Neural progenitor cell (in vitro differentiated cells): ENCODE data around the gene SMARCAL1. TPM values are rescaled to one million over a fixed set of nuclear protein-coding genes. Genes with fewer than 3 reads are reported as not detected.

ENCODE experiments used
- DNase-seq: peaks from one replicate; pipeline ENCODE4 v3.0.0-alpha.2; 2016; ENCODE audit warnings: low spot score
- H2AFZ ChIP-seq: fragments of 200-600 bp; sonication (generic); replicated peaks from 2 replicates; pipeline ENCODE4 v1.6.1; 2016; ENCODE audit warnings: antibody characterized with exemption
- H3F3A ChIP-seq: fragments of 200-600 bp; sonication (generic); 2 replicates; pipeline ENCODE4 v1.6.1; 2016; ENCODE audit warnings: antibody characterized with exemption, low read depth
- H3K27ac ChIP-seq: fragments of 200-600 bp; sonication (generic); 2 replicates; pipeline ENCODE4 v1.5.1; 2016; ENCODE audit warnings: mild to moderate bottlenecking
- H3K27me3 ChIP-seq: fragments of 200-600 bp; sonication (generic); 2 replicates; pipeline ENCODE4 v1.6.1; 2016; ENCODE audit warnings: mild to moderate bottlenecking, moderate library complexity
- H3K36me3 ChIP-seq: fragments of 200-600 bp; sonication (generic); 2 replicates; pipeline ENCODE4 v1.5.1; 2016
- H3K4me1 ChIP-seq: fragments of 200-600 bp; sonication (generic); 2 replicates; pipeline ENCODE4 v1.6.1; 2016; ENCODE audit warnings: mixed run types
- H3K4me2 ChIP-seq: fragments of 200-600 bp; sonication (generic); 2 replicates; pipeline ENCODE4 v1.6.1; 2016
- H3K4me3 ChIP-seq: fragments of 200-600 bp; sonication (generic); 2 replicates; pipeline ENCODE4 v1.5.1; 2016
- H3K79me2 ChIP-seq: fragments of 200-600 bp; sonication (generic); 2 replicates; pipeline ENCODE4 v1.6.1; 2016; ENCODE audit warnings: low read depth
- H3K9ac ChIP-seq: fragments of 200-600 bp; sonication (generic); 2 replicates; pipeline ENCODE4 v1.6.1; 2016
- H3K9me3 ChIP-seq: fragments of 200-600 bp; sonication (generic); 2 replicates; pipeline ENCODE4 v1.5.1; 2016; ENCODE audit warnings: low read depth
- H4K20me1 ChIP-seq: fragments of 200-600 bp; sonication (generic); 2 replicates; pipeline ENCODE4 v1.6.1; 2016; ENCODE audit warnings: low read depth
- H3K27ac Mint-ChIP-seq: 3 replicates; pipeline ENCODE4 v1.8.0; 2021; ENCODE audit warnings: mixed read lengths
- H3K27me3 Mint-ChIP-seq: 2 replicates; pipeline ENCODE4 v1.8.0; 2022; ENCODE audit warnings: low read depth, mild to moderate bottlenecking, inconsistent platforms, moderate library complexity, mixed read lengths; ENCODE audit not compliant: insufficient read depth
- H3K36me3 Mint-ChIP-seq: 3 replicates; pipeline ENCODE4 v1.8.0; 2021; ENCODE audit warnings: mixed read lengths
- H3K4me1 Mint-ChIP-seq: 3 replicates; pipeline ENCODE4 v1.8.0; 2021; ENCODE audit warnings: mixed read lengths
- H3K4me3 Mint-ChIP-seq: 3 replicates; pipeline ENCODE4 v1.8.0; 2021; ENCODE audit warnings: mild to moderate bottlenecking, moderate library complexity, mixed read lengths
- H3K9me3 Mint-ChIP-seq: 3 replicates; pipeline ENCODE4 v1.8.0; 2020; ENCODE audit warnings: mixed read lengths
- EZH2 ChIP-seq: fragments of 200-600 bp; sonication (generic); IDR thresholded peaks from 2 replicates; pipeline ENCODE4 v1.6.1; 2017; ENCODE audit warnings: antibody characterized with exemption, mild to moderate bottlenecking, moderate library complexity
- EZH2phosphoT487 ChIP-seq: fragments of 200-600 bp; sonication (generic); IDR thresholded peaks from 2 replicates; pipeline ENCODE4 v1.6.1; 2017; ENCODE audit warnings: antibody characterized with exemption
- total RNA-seq: library from RNA; depleted of rRNA; stranded (reverse); fragments of >200 nt; gene quantifications from 2 replicates; pipeline ENCODE4 v1.2.3, GENCODE V29; 2015; ENCODE audit warnings: low replicate concordance
- TF ChIP-seq, protein P1 (sequence below): fragments of 200-600 bp; sonication (generic); IDR thresholded peaks from 2 replicates; pipeline ENCODE4 v1.5.1; 2017; ENCODE audit warnings: antibody characterized with exemption, mild to moderate bottlenecking

Gene SMARCAL1
- total RNA-seq, 1 donor from 2014 or later = 21.9 TPM

DNA sequence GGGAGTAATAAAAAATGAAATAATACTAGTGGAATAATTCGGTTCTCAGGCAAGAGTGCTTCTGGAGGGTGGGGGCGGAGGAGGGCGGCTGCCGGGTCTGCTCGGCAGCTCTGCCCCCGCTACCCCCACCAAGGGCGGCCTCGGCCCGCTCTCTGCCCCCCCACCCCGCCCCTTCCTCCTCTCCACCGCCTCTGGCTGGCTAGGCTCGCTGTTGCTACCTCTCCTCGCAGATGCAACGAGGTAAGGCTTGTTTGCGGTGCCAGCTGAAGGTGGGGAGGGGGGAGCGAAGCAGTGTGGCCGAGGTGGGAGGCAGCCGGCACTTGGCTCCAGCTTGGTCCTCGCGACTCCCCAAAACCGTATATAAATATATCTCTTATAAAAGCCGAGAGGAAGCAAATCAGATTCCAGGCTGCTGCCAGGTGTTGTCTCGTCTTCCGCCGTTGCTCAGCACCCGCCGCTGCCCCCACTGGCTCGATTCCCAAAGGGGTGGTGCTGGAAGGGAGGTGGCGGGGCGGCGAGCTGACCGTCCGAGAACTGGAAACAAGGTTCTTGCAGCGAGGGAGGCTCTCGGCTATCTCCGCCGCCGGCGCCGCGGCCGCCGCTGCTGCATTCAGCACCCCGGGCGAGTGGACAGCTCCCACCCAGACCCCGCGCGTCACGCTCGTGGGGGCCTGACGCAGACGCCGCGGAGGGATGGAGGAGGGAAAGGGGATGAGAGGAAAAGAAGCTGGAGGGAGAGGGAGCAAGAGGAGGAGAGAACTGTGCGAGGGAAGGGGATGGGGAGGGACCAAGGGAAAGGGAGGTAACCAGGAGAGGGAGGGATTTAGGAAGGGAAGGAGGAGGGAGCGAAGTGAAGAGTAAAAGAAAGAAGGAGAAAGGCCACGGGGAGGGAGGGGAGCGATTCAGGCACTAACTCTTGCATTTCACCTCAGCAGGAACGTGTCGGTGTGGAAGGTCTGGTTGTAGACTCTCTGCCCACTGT, 40.3 kb upstream of the SMARCAL1 start, which contains the start of gene MARCHF4:
Gene MARCHF4, minus strand, starts transcription at position 763 of the 982 bp plus-strand sequence. CDS start 2,223 bp downstream, outside the sequence.
- Histone ChIP-seq H3K27ac (no peak within 1 kb of the TSS), H3K4me1 (peaks cover 22% of the 10 kb centered on the region), H3K36me3 (no peaks in the 10 kb centered on the region), H3K79me2 (no peaks in the 10 kb centered on the region), H3K27me3 (peaks cover 76% of the 10 kb centered on the region), H3F3A (peaks cover 25% of the 10 kb centered on the region), H3K9me3 (no peaks in the 10 kb centered on the region), H4K20me1 (peaks cover 4% of the 10 kb centered on the region), H3K4me3 (peak within 1 kb of the TSS; percentile 65), H2AFZ (peak within 1 kb of the TSS; percentile 61), H3K9ac (no peak within 1 kb of the TSS), H3K4me2 (peak within 1 kb of the TSS; percentile 95)
- Mint-ChIP-seq H3K36me3 (no peaks in the 10 kb centered on the region), H3K9me3 (peaks cover 2% of the 10 kb centered on the region), H3K4me1 (peaks cover 21% of the 10 kb centered on the region), H3K4me3 (peak within 1 kb of the TSS; percentile 82), H3K27ac (no peak within 1 kb of the TSS), H3K27me3 (peaks cover 30% of the 10 kb centered on the region)
- TF ChIP-seq, protein P1, sequence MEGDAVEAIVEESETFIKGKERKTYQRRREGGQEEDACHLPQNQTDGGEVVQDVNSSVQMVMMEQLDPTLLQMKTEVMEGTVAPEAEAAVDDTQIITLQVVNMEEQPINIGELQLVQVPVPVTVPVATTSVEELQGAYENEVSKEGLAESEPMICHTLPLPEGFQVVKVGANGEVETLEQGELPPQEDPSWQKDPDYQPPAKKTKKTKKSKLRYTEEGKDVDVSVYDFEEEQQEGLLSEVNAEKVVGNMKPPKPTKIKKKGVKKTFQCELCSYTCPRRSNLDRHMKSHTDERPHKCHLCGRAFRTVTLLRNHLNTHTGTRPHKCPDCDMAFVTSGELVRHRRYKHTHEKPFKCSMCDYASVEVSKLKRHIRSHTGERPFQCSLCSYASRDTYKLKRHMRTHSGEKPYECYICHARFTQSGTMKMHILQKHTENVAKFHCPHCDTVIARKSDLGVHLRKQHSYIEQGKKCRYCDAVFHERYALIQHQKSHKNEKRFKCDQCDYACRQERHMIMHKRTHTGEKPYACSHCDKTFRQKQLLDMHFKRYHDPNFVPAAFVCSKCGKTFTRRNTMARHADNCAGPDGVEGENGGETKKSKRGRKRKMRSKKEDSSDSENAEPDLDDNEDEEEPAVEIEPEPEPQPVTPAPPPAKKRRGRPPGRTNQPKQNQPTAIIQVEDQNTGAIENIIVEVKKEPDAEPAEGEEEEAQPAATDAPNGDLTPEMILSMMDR = no peak
- TF ChIP-seq EZH2phosphoT487 (peak; percentile 17), EZH2 (peak; percentile 34)
- peak; percentile 89 for DNase-seq

DNA sequence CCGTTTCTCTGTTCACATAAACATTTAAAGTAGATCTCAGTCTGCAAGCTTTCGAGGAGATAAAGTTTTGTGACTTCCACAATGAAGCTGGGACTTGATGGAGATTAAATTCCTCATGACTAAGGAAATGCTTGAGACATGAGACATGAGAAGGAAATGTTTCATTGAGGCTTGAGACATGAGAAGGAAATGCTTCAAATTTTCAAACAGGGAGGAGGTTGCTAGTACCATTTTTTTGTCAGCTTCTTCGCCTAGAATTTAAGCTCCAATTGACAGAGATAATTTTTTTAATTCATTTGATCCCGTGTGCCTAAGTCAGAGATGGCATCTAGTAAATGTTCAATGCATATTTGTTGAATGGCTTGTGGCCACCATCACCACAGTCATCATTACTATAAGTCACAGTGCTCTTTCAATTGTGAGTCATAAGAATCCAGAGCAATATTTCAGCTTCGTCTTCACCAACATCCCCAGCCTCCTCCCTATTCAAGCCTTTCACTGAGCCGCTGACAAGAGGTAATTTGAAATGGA, 39.5 kb upstream of the SMARCAL1 start:
- peaks cover 76% of the 10 kb centered on the region for H3K27me3 ChIP-seq
- no peaks in the 10 kb centered on the region for H3K36me3 ChIP-seq
- H3K4me1 ChIP-seq = peaks cover 14% of the 10 kb centered on the region
- no peak overlapping the region for H3K9ac ChIP-seq
- H3K36me3 Mint-ChIP-seq = no peaks in the 10 kb centered on the region
- peak overlapping the region; percentile 65 for H3K4me3 ChIP-seq
- H3K79me2 ChIP-seq = no peaks in the 10 kb centered on the region
- H4K20me1 ChIP-seq = peaks cover 4% of the 10 kb centered on the region
- peak overlapping the region; percentile 82 for H3K4me3 Mint-ChIP-seq
- no peak overlapping the region for H3K27ac ChIP-seq
- H3K9me3 Mint-ChIP-seq = peaks cover 2% of the 10 kb centered on the region
- no peak overlapping the region for H3K27ac Mint-ChIP-seq
- H3F3A ChIP-seq = peaks cover 25% of the 10 kb centered on the region
- H3K4me1 Mint-ChIP-seq = peaks cover 15% of the 10 kb centered on the region
- no peak for TF ChIP-seq EZH2phosphoT487
- TF ChIP-seq EZH2 = no peak
- TF ChIP-seq, protein P1 = no peak
- H2AFZ ChIP-seq = no peak overlapping the region
- H3K4me2 ChIP-seq = peak overlapping the region; percentile 95
- no peaks in the 10 kb centered on the region for H3K9me3 ChIP-seq
- peaks cover 32% of the 10 kb centered on the region for H3K27me3 Mint-ChIP-seq
- DNase-seq = no peak

DNA sequence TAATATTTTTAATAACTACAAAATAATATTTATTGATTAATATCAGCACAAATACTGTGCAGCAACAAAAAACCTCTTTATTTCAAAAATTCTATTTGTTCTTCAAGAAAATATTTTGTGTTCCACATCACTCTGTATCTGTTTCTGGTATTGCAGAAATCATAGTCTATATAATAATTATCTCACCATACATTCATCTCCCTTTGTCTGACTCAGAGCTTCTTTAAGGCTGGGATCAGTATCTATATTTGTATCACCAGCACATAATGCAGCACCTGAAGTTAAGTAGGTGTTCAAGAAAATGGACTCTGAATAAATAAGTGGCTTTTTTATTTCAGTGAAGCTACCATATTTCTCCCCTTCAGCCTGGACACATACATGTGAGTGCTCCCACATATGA, 38.4 kb upstream of the SMARCAL1 start:
- no peak overlapping the region for H3K27ac Mint-ChIP-seq
- H3K27ac ChIP-seq = no peak overlapping the region
- no peaks in the 10 kb centered on the region for H3K9me3 ChIP-seq
- no peaks in the 10 kb centered on the region for H3K36me3 ChIP-seq
- H3K4me3 ChIP-seq = no peak overlapping the region
- H3K9ac ChIP-seq = no peak overlapping the region
- peaks cover 10% of the 10 kb centered on the region for H3K4me1 ChIP-seq
- no peak overlapping the region for H2AFZ ChIP-seq
- peaks cover 32% of the 10 kb centered on the region for H3K27me3 Mint-ChIP-seq
- no peak overlapping the region for H3K4me3 Mint-ChIP-seq
- H3K27me3 ChIP-seq = peaks cover 65% of the 10 kb centered on the region
- H3K4me2 ChIP-seq = no peak overlapping the region
- TF ChIP-seq EZH2 (no peak), EZH2phosphoT487 (no peak)
- TF ChIP-seq, protein P1 = no peak
- peaks cover 14% of the 10 kb centered on the region for H3K4me1 Mint-ChIP-seq
- peaks cover 25% of the 10 kb centered on the region for H3F3A ChIP-seq
- no peaks in the 10 kb centered on the region for H3K36me3 Mint-ChIP-seq
- H3K79me2 ChIP-seq = no peaks in the 10 kb centered on the region
- peaks cover 4% of the 10 kb centered on the region for H4K20me1 ChIP-seq
- no peak for DNase-seq
- H3K9me3 Mint-ChIP-seq = peaks cover 2% of the 10 kb centered on the region
